ENCODE data around the gene C16orf74.

- TF ChIP-seq CTCF (IDR thresholded peaks at IDR 0.05), result no peak
- no peak for TF ChIP-seq POLR2AphosphoS5 (IDR thresholded peaks at IDR 0.05)
Measured at GRCh38 chr16:85784813-85785212, 33.9 kb upstream of the C16orf74 start.

All from gastroesophageal sphincter (tissue), 3 donors.